HG03342 (cell line): ENCODE data around the gene L3MBTL2.

ENCODE experiments used
- ATAC-seq: cut with Tn5 transposase; IDR thresholded peaks from one replicate; pipeline ENCODE4 v1.9.1; 2021; ENCODE audit warnings: mild to moderate bottlenecking, moderate library complexity; ENCODE audit not compliant: unreplicated experiment

Gene L3MBTL2

DNA sequence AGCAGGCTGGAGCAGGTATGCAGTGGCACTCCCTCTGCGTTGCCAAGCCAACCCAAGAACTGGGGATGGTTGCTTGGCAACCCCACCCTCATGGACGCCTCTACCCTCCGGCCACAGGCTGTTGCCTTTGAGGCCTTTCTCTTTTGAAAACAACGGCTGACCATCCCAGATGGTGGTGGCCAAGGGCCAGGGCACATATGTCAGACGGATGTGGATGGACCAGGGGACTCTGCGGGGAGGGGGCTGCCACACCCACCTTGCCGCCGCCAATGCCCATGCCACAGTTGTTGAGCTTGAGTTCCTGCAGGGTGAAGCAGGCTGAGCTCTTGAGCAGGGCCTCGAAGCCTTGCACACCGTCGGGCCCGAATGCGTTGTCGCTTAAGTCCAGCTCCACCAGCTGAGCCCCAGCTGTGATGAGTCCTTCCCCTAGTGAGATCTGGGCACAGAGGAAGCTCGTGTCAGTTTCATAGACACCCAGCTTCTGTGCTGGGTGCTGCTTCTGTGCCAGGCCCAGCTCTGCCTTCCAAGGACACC is 59.4 kb downstream of the L3MBTL2 start:
- no peak for ATAC-seq

DNA sequence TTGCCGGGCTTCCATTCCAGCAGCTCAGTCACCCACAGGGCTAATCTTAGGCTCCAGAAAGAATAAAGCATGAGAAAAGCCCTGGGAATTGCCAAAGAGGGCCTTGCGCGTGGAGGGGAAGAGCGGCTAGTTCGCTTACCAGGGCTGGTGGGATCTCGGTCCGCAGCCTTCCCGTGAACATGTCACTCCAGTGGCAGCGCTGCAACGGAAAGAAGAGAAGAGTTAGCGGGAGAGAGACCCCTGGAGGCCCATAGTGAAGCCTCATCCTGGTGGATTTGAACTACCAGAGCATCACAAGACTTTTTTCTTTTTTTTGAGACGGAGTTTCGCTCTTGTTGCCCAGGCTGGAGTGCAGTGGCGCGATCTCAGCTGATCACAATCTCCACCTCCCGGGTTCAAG is 62.8 kb downstream of the L3MBTL2 start:
- ATAC-seq: no peak

DNA sequence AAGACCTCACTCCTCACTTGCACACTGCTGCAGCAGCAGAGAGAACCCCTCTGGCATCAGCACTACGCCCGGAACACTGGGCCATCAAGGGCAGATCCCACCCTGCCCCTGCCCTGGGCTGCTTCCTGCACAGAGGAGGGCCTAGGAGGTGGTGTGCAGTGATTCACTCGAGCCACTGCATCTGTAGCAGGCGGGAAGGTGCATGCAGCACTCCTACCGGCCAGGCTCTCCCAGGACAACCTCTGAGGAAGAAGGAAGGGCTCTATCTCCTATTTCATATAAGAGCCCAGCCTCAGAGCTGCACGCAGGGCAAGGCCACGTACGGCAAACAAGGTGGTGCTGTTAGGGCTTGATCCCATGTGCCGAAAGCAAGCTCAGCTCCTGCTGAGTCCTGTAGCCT is 66.7 kb downstream of the L3MBTL2 start:
- ATAC-seq: no peak

DNA sequence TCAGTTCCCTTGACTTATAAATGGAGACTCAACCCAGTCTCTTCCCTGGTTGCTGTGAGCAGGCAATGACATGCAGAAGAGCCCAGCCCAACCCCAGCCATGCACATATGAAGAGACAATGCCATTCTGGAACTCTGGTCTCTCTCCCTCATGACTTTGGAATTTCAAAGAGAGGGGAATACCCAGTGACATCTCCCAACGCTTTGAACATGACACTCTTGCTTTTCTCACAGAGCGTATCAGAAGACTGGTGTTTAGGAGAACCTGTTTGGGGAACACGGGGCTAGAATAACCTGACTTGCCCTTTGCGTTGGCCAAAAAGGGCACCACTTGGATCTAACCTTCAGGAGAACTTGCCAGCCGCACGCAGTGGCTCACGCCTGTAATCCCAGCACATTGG is 68.0 kb downstream of the L3MBTL2 start:
- ATAC-seq: no peak

DNA sequence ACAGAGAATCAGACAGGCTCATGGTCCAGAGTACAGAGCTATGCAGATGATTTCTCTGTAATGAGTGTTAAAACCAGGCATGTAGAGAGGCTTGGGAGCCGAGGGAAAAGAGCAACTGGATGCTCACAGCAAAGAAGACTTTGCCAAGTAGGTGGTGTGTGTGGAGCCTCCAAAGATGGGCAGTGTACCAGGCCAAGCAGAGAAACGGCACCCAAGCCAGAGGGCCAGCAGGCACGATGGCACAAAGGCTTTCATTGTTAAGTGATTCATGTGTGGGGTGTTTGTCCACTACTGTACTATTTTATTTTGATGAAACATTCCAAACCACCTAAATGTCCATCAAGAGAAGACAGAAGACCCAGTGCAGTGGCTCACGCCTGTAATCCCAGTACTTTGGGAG is 69.7 kb downstream of the L3MBTL2 start:
- ATAC-seq: no peak

DNA sequence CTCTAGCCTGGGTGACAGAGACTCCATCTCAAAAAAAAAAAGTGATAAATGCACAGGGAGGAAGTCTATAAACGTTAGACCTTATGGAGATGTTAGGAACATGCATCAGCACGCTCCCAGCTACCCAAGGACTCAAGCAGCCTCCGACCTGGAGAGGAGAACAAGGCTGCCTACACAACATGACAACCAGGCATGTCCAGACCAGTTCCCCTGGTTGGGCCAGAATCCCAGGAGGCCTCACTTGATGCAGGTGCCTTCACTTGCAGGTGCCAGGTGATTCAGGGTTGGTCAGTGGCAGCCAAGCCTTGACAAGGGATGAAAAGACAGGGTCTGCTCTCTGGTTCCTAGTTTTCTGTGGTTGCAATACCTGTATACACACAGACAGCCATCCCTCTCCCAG is 75.0 kb downstream of the L3MBTL2 start:
- ATAC-seq: no peak

DNA sequence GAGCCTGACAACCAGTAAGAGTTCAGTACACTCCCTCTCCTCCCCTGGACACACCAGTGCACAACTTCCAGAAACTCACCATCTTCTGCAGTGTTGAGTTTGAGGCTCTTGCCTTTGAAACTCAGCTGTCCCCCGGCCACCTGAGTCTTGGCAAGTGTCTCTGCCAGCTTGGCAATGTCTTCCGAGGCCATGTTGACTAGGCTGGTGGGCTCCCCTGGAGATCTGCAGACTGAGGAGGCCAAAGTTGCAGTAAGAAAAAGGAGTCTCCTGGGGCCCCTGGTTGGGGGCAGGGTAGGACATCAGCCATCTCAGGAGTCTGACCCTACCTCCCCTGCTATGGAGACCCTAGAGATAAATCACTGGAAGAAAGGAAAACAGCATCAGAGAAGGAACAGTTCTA is 75.7 kb downstream of the L3MBTL2 start:
- ATAC-seq: no peak
